Glutamatergic neuron (in vitro differentiated cells): ENCODE measurements around the gene LMTK3. TPM values are rescaled to one million over a fixed set of nuclear protein-coding genes. Genes with fewer than 3 reads are reported as not detected.
A peak's percentile ranks its signal among the peaks of the same experiment; 100 is the strongest.

Experiments
- DNase-seq: peaks from one replicate; pipeline ENCODE4 v3.0.0; 2022
- H3K27ac Mint-ChIP-seq: one replicate; pipeline ENCODE4 v1.8.0; 2020; ENCODE audit warnings: mild to moderate bottlenecking, mixed read lengths, inconsistent platforms; ENCODE audit not compliant: unreplicated experiment
- H3K27me3 Mint-ChIP-seq: one replicate; pipeline ENCODE4 v1.8.0; 2020; ENCODE audit warnings: mild to moderate bottlenecking, moderate library complexity, mixed read lengths, inconsistent platforms; ENCODE audit not compliant: unreplicated experiment
- H3K36me3 Mint-ChIP-seq: one replicate; pipeline ENCODE4 v1.8.0; 2020; ENCODE audit warnings: mild to moderate bottlenecking, mixed read lengths, inconsistent platforms; ENCODE audit not compliant: unreplicated experiment
- H3K4me1 Mint-ChIP-seq: one replicate; pipeline ENCODE4 v1.8.0; 2020; ENCODE audit warnings: mild to moderate bottlenecking, low read depth, mixed read lengths, inconsistent platforms; ENCODE audit not compliant: unreplicated experiment
- H3K4me3 Mint-ChIP-seq: one replicate; pipeline ENCODE4 v1.8.0; 2020; ENCODE audit warnings: mild to moderate bottlenecking, mixed read lengths, inconsistent platforms; ENCODE audit not compliant: unreplicated experiment
- H3K9me3 Mint-ChIP-seq: one replicate; pipeline ENCODE4 v1.8.0; 2020; ENCODE audit warnings: mild to moderate bottlenecking, moderate library complexity, mixed read lengths, inconsistent platforms; ENCODE audit not compliant: unreplicated experiment
- CTCF ChIP-seq: fragments of 200-600 bp; sonication (generic); IDR thresholded peaks from one replicate; pipeline ENCODE4 v1.5.0; 2021; ENCODE audit not compliant: partially characterized antibody, unreplicated experiment
- long read RNA-seq: library from polyadenylated mRNA; unstranded; transcript quantifications from one replicate; pipeline ENCODE4 v2.0.0, GENCODE V29; 2020; ENCODE audit not compliant: unreplicated experiment
- total RNA-seq: library from RNA; stranded (reverse); fragmentation: NEBNext Ultra II Directional; extraction: Animal tissue kit (Norgen Biotek cat#: 25700); gene quantifications from one replicate; pipeline ENCODE4 v1.2.1, GENCODE V29; 2021; ENCODE audit not compliant: unreplicated experiment

The LMTK3 gene
- 36.3 TPM for total RNA-seq
- long read RNA-seq: 0 reads

- Mint-ChIP-seq H3K9me3 (peaks cover 4% of the 10 kb centered on the region), H3K36me3 (no peaks in the 10 kb centered on the region), H3K27ac (peak within 1 kb of the TSS; percentile 62), H3K4me1 (peaks cover 7% of the 10 kb centered on the region), H3K4me3 (peak within 1 kb of the TSS; percentile 95), H3K27me3 (peaks cover 4% of the 10 kb centered on the region)
- TF ChIP-seq CTCF: no peak
- DNase-seq: peak; percentile 85
Measured at GRCh38 chr19:48511800-48512503, at the start of gene LMTK3. LMTK3 (minus strand) TSS chr19:48511835; CDS start chr19:48511576, 259 bp downstream.

GRCh38 chr19:48561412-48561811, 49.8 kb upstream of the LMTK3 start:
- no peak overlapping the region for H3K4me3 Mint-ChIP-seq
- H3K9me3 Mint-ChIP-seq: peaks cover 2% of the 10 kb centered on the region
- no peak for TF ChIP-seq CTCF
- no peak overlapping the region for H3K27ac Mint-ChIP-seq
- no peak for DNase-seq
- H3K4me1 Mint-ChIP-seq: peaks cover 2% of the 10 kb centered on the region
- H3K36me3 Mint-ChIP-seq: no peaks in the 10 kb centered on the region
- no peaks in the 10 kb centered on the region for H3K27me3 Mint-ChIP-seq

- Mint-ChIP-seq H3K4me1 (peaks cover 2% of the 10 kb centered on the region), H3K9me3 (peaks cover 2% of the 10 kb centered on the region), H3K27me3 (peaks cover 4% of the 10 kb centered on the region), H3K4me3 (no peak overlapping the region), H3K27ac (no peak overlapping the region), H3K36me3 (no peaks in the 10 kb centered on the region)
- DNase-seq: no peak
- no peak for TF ChIP-seq CTCF
Measured at GRCh38 chr19:48560095-48560530, 48.5 kb upstream of the LMTK3 start.

- Mint-ChIP-seq H3K4me1 (no peaks in the 10 kb centered on the region), H3K27me3 (peaks cover 4% of the 10 kb centered on the region)
- TF ChIP-seq CTCF: no peak
Measured at GRCh38 chr19:48558018-48558684, 46.5 kb upstream of the LMTK3 start.

GRCh38 chr19:48556825-48557224, 45.2 kb upstream of the LMTK3 start:
- Mint-ChIP-seq H3K4me1 (no peaks in the 10 kb centered on the region), H3K27ac (no peak overlapping the region), H3K36me3 (no peaks in the 10 kb centered on the region), H3K27me3 (peaks cover 4% of the 10 kb centered on the region), H3K4me3 (no peak overlapping the region), H3K9me3 (peaks cover 2% of the 10 kb centered on the region)
- TF ChIP-seq CTCF: no peak
- no peak for DNase-seq

More at GRCh38 chr19:48558018-48558684, 46.5 kb upstream of the LMTK3 start:
- Mint-ChIP-seq H3K36me3 (no peaks in the 10 kb centered on the region), H3K27ac (no peak overlapping the region), H3K4me3 (no peak overlapping the region), H3K9me3 (peaks cover 2% of the 10 kb centered on the region)
- DNase-seq: no peak
